GM19193 (cell line): ENCODE measurements around the gene STX4.
A peak's percentile ranks its signal among the peaks of the same experiment; 100 is the strongest.

Experiments used
- POLR2A ChIP-seq: IDR thresholded peaks from 4 replicates; pipeline ENCODE4 v1.6.1; 2011; ENCODE audit not compliant: insufficient read depth, insufficient read length; ENCODE audit errors: extremely low read depth

STX4 gene

GRCh38 chr16:30995927-30996323, 37.4 kb upstream of the STX4 start:
- no peak for TF ChIP-seq POLR2A

DNA sequence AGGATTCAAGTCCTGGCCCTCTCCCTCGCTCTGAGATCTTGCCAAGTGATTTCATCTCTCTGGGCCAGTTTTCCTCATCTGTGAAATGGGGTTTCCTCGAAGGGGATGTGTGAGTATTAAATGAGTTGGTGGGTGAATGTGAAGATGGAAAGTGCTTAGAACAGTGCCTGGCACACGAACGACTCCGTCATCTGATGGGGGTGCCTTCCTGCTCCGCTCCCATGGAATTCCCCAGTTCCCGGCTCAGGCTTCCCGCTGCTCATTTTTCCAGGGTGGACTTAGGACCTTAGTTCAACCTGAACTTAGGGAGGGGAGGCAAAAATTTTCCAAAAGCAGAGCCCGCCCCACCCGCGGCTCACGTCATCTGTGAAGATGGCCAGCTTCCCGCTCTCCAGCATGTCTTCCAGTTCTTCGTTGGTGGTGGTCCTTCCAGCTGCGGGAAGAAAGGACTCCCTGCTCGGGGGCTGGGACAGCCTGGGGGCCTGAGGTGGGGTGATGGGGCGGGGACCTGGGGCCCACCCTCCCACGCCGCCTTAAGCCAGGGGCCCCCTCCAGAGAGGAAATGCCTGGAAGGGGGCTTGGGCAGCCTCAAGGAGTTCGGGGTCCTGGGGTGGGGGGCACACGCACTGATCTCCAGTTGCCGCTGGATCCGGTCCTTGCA, 36.9 kb upstream of the STX4 start:
- no peak for TF ChIP-seq POLR2A

GRCh38 chr16:30996985-30997724, 36.2 kb upstream of the STX4 start:
- TF ChIP-seq POLR2A: peak; percentile 72

GRCh38 chr16:30997725-30998711, 35.3 kb upstream of the STX4 start:
- no peak for TF ChIP-seq POLR2A

- no peak for TF ChIP-seq POLR2A
Observed at GRCh38 chr16:30998852-30999761, 34.3 kb upstream of the STX4 start.

- TF ChIP-seq POLR2A: no peak
Observed at GRCh38 chr16:31000671-31001382, 32.5 kb upstream of the STX4 start.

- no peak for TF ChIP-seq POLR2A
Observed at GRCh38 chr16:31001507-31002249, 31.7 kb upstream of the STX4 start.

DNA sequence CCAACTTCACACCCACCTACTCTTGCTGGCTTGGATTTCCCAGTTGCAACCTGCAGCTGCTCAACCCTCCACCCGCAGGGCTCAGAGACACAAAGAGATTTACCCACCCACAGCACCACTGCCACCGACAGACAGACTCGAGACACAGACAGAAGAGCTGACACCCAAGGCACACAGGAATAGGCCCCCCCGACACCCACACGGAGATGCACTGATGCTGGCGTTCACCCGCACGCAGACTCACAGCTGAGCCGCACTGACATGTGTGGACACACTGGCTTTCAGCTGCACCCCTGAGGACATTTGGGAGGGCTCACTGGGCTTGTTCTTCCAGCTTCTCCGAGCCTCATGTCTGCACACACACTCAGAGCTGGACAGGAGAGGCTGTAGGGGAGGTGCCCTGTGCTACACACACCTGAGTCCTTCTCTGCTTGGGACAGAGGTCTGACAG, 31.1 kb upstream of the STX4 start:
- no peak for TF ChIP-seq POLR2A

- no peak for TF ChIP-seq POLR2A
Observed at GRCh38 chr16:31002862-31003341, 30.5 kb upstream of the STX4 start.

DNA sequence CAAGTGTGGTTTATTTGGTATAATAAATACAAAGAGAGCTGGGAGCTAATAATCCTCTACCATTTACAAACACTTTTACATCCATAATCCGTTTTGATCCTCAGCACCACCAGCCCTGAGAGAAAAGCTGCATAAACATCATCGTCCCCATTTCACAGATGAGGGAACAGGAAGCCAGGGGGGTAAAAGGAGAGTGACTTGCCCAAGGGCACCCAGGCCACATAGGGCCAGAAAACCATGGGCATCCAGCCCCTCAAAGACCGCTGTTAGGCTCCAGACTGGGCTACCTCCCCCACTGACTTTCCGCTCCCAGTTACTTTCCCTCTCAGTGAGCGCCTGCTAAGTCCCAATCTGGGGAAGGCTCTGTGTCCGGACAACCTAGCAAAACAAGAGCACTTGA, 29.6 kb upstream of the STX4 start:
- TF ChIP-seq POLR2A: no peak

DNA sequence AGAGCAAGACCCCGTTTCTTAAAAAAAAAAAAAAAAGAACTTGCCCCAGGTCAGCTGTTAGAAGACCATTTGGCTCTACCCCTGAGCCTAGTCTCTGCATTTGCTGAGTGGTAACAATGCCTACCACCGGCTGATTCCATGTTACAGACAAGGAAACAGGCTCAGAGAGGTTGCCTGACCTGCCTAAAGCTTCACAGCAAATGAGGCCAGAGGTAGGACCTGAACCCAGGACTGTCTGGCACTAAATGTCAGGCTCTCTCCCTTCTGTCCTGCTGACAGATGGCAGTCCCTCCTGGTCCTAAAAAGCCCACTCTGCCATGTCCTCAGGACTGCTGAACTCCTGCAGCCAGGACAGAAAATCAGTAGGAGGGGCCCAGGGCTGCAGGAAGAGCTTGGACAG, 28.7 kb upstream of the STX4 start:
- TF ChIP-seq POLR2A: no peak

DNA sequence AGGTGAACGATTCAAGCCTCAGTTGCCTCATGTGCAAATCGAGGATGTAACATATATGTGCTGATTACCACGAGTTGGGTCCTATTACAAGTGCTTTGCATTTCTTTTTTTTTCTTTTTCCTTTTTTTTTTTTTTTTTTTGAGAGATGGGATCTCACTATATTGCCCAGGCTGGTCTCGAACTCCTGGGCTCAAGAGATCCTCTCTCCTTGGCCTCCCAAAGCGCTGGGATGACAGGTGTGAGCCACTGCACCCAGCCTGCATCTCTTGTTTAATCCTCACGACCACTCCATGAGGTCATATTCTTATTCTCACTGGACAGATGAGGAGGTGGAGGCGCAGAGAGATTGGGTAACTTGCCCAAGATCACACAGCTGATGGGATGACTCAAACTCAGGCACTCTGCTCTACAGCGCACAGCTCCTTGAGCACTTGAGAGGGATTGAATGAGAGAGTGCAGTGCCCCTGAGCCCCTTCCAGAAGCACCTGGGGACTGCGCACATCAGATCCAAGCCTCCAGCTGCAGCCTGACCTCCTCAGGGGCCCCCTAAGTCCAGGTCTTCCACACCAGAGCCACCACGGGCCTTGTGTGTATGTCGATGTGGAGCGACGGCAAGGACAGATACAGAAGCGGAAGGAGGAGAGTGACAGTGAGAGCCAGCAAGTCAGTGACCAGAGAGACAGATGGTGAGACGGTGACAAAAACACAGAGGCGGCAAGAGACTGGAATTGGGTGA, 27.8 kb upstream of the STX4 start:
- TF ChIP-seq POLR2A: no peak
